Kidney epithelial cell (primary cell): ENCODE results near the gene VSX2. TPM values are rescaled to one million over a fixed set of nuclear protein-coding genes. Genes with fewer than 3 reads are reported as not detected.

ENCODE experiments used
- DNase-seq: peaks from one replicate; pipeline ENCODE4 v3.0.0-alpha.2; 2010; ENCODE audit warnings: low read depth
- H3K27me3 ChIP-seq: 2 replicates; pipeline ENCODE4 v1.6.0; 2011; ENCODE audit warnings: low read length; ENCODE audit not compliant: control insufficient read depth, insufficient read depth
- H3K36me3 ChIP-seq: 2 replicates; pipeline ENCODE4 v1.5.1; 2011; ENCODE audit warnings: low read length; ENCODE audit not compliant: control insufficient read depth, insufficient read depth
- H3K4me3 ChIP-seq: 2 replicates; pipeline ENCODE4 v1.5.1; 2011; ENCODE audit warnings: low read depth, mild to moderate bottlenecking, control low read depth, low read length
- total RNA-seq: library from RNA; depleted of rRNA; stranded (reverse); fragments of >200 nt; gene quantifications from 2 replicates; pipeline ENCODE4 v1.2.3, GENCODE V29; 2015
- TF ChIP-seq, protein P1 (sequence below): IDR thresholded peaks from 2 replicates; pipeline ENCODE4 v1.5.1; 2011; ENCODE audit warnings: mild to moderate bottlenecking, moderate library complexity, low read length, control low read depth, inconsistent platforms; ENCODE audit not compliant: insufficient read depth, poor library complexity, severe bottlenecking

The VSX2 gene
- total RNA-seq, 1 donor from 2014 or later, result not detected

DNA sequence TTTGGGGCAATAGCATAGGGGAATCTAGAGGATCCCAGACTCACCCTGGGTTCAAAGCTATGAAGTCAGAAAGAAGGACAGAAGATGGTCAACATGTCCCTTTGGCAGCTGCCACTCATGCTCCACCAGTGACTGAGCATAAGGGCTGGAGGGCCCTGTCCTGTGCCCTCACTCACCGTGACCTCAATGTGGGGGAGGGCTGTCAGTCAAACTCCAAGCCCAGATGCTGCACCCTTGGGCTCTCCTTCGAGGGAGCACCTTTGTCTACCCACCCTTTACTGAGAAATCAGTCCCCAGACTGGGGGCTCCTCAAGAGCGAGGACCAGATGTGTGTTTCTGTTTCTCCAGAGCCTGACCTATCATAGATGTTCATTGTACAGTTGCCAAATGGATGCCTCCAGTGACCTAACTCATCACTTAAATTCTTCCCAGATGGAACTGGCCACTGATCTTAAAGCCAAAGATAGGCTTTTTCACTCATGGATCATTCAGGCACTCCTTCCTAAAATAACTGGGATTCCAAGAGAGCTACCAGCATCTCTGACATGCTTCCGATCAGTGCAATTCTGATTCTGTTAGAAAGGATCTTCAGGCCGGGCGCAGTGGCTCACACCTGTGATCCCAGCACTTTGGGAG is 27.2 kb upstream of the VSX2 start:
- no peak overlapping the region for H3K4me3 ChIP-seq
- H3K27me3 ChIP-seq, result peaks cover 18% of the 10 kb centered on the region
- TF ChIP-seq, protein P1, sequence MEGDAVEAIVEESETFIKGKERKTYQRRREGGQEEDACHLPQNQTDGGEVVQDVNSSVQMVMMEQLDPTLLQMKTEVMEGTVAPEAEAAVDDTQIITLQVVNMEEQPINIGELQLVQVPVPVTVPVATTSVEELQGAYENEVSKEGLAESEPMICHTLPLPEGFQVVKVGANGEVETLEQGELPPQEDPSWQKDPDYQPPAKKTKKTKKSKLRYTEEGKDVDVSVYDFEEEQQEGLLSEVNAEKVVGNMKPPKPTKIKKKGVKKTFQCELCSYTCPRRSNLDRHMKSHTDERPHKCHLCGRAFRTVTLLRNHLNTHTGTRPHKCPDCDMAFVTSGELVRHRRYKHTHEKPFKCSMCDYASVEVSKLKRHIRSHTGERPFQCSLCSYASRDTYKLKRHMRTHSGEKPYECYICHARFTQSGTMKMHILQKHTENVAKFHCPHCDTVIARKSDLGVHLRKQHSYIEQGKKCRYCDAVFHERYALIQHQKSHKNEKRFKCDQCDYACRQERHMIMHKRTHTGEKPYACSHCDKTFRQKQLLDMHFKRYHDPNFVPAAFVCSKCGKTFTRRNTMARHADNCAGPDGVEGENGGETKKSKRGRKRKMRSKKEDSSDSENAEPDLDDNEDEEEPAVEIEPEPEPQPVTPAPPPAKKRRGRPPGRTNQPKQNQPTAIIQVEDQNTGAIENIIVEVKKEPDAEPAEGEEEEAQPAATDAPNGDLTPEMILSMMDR, result no peak
- no peaks in the 10 kb centered on the region for H3K36me3 ChIP-seq
- DNase-seq, result no peak

DNA sequence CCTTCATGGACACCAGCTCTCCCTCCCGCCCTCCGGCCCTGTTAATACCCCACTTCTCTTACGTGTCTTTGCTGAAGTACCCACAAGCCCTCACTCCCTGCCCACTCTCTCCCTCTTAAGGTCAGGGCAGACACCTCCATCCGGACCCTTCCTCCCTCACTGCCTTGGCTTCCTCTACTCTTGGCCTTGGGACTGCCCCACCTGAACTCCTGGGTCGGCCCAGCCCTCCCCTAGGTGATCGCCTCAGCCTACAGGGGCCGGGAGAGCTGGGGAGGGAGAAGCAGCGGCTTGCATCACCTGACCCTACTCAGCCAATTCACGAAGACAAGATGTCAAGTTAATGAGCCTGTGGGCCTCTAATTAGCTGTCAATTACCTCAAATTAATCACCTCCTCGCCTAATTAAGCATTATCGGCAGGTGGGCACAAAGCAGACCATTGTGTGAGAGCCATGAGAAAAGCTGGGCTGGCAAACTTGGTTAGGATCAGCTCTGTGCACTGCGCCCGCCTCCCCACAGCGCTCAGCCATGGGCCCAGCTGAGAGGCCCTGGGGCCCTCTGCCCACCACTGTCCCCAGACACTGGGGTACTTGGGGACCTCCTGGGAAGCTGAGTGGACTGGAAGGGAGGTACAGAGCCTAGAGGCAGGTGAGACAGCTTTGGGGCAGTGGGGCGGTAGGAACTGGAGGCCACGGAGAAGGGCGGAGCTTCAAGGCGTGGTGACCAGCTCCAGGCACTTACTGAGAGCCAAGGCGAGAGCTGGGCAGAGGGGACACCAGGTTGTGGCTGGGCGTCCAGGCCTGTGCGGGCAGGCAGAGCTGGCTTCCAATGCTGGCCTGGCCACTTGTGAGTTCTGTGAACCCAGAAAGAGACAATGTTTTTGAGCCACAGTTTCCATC is 25.1 kb upstream of the VSX2 start:
- TF ChIP-seq, protein P1, result no peak

DNA sequence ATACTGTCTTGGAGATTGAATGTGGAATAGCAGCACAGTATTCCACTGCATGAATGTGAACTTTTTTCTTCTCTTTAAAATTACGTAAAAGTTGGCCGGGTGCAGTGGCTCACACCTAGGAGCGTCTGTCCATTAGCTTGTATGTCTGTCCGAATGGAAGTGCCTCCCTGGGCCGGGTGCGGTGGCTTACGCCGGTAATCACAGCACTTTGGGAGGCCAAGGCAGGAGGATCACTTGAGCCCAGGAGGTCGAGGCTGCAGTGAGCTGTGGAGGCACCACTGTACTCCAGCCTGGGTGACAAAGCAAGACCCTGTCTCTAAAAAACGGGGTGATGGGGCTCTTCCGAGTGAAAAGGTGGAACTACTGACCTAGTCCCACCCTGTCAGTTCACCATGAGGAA is 22.6 kb upstream of the VSX2 start:
- Histone ChIP-seq H3K36me3 (no peaks in the 10 kb centered on the region), H3K4me3 (no peak overlapping the region), H3K27me3 (peaks cover 33% of the 10 kb centered on the region)
- no peak for DNase-seq
- TF ChIP-seq, protein P1, result no peak

More for the DNA sequence above, 25.1 kb upstream of the VSX2 start:
- no peak for DNase-seq
- H3K36me3 ChIP-seq, result no peaks in the 10 kb centered on the region
- H3K4me3 ChIP-seq, result no peak overlapping the region
- H3K27me3 ChIP-seq, result peaks cover 31% of the 10 kb centered on the region

DNA sequence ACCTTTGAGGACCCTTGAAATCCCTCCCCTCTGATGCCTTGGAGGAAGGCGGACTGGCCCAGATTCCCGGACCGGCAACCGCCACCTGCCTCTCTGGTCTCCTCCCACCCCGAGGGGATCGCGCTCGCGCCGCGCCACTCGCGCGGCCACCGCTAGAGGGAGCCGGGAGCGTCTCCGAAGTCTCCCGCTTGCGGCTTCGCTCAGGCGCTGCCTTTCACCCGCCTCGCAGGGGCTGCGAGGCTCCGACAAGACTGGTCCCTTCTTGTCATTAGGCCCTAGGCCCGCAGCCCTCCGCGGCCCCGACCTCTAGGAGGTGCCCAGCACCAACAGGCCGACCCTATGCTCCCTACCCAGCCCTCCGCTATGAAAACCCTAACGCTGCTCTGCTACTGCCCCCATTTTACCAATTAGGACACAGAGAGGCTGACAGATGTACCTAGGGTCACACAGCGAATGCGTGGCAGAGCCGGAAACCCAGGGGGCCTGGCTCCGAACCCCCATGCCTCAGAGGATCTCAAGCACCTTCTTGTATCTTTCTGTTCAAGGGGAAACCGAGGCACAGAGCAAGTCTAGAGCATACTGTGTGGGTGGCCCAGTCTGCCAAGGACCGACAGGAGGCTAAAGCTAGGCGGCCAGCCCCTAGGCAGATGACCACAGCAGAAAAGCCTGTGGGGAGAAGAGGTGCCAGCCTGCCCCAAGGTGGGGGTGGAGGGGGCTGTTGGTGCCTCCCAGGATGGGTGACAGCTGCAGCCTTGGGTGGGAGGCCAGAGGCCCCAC is 21.4 kb upstream of the VSX2 start:
- peak; percentile 23 for DNase-seq

DNA sequence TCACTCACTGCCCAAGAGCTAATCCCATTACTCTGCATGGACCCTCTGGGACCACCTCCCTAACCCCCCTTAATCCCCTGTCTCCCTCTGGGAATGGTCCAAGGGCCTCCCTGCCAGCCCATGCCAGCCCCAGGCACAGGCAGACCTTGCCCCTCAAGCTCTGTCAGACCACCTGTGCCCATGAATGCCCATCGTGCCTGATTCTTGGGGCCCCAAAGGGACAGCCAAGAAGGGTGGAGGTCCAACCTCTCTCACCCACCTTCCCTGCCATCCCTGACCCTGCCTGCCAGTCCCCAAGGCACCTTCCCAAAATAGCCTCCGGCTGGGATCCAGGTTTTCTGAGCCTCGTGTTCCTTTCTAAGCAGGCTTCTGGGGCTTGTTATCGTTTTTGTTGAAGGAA is 20.8 kb upstream of the VSX2 start:
- H3K27me3 ChIP-seq, result peaks cover 33% of the 10 kb centered on the region
- DNase-seq, result no peak
- TF ChIP-seq, protein P1, result no peak
- no peaks in the 10 kb centered on the region for H3K36me3 ChIP-seq
- no peak overlapping the region for H3K4me3 ChIP-seq

More for the DNA sequence above, 21.4 kb upstream of the VSX2 start:
- H3K4me3 ChIP-seq, result no peak overlapping the region
- H3K36me3 ChIP-seq, result no peaks in the 10 kb centered on the region
- TF ChIP-seq, protein P1, result peak; percentile 99
- H3K27me3 ChIP-seq, result peaks cover 33% of the 10 kb centered on the region
